Fibroblast of the conjunctiva (primary cell): ENCODE results near the gene PYGO1.
"Not testable (repeated sequence)": the region's sequence is repeated elsewhere in the genome, so short reads cannot be mapped to it uniquely, and the experiment has no call there.

Experiments
- DNase-seq: peaks from one replicate; pipeline ENCODE4 v3.0.0-alpha.2; 2010; ENCODE audit warnings: low read depth

Gene PYGO1

GRCh38 chr15:55588070-55588814 is at the start of gene PYGO1:
PYGO1 (minus strand) TSS chr15:55588345; CDS start chr15:55587883, 462 bp downstream.
- peak; percentile 24 for DNase-seq

GRCh38 chr15:55637086-55637485 is 48.9 kb upstream of the PYGO1 start:
- DNase-seq, result no peak

- DNase-seq, result no peak
Observed at GRCh38 chr15:55633731-55634130, 45.6 kb upstream of the PYGO1 start.

- no peak for DNase-seq
Observed at GRCh38 chr15:55632434-55632833, 44.3 kb upstream of the PYGO1 start.

GRCh38 chr15:55630858-55631257 is 42.7 kb upstream of the PYGO1 start:
- no peak for DNase-seq

- DNase-seq, result peak; percentile 2
Observed at GRCh38 chr15:55628369-55628730, 40.2 kb upstream of the PYGO1 start.

GRCh38 chr15:55627730-55628368 is 39.7 kb upstream of the PYGO1 start:
- DNase-seq, result peak; percentile 85

GRCh38 chr15:55619783-55620182 is 31.6 kb upstream of the PYGO1 start:
- no peak for DNase-seq

- no peak for DNase-seq
Observed at GRCh38 chr15:55618387-55618786, 30.2 kb upstream of the PYGO1 start.

- no peak for DNase-seq
Observed at GRCh38 chr15:55615445-55615844, 27.3 kb upstream of the PYGO1 start.

- no peak for DNase-seq
Observed at GRCh38 chr15:55613727-55614126, 25.6 kb upstream of the PYGO1 start.

- DNase-seq, result no peak
Observed at GRCh38 chr15:55606214-55606613, 18.1 kb upstream of the PYGO1 start.

GRCh38 chr15:55601374-55601773 is 13.2 kb upstream of the PYGO1 start:
- DNase-seq, result no peak

- DNase-seq, result no peak
Observed at GRCh38 chr15:55599439-55599838, 11.3 kb upstream of the PYGO1 start.

GRCh38 chr15:55593019-55593418 is 4.9 kb upstream of the PYGO1 start:
- DNase-seq, result not testable (repeated sequence)

GRCh38 chr15:55590788-55591187 is 2.6 kb upstream of the PYGO1 start:
- DNase-seq, result no peak

- no peak for DNase-seq
Observed at GRCh38 chr15:55589287-55589686, 1.1 kb upstream of the PYGO1 start.

- DNase-seq, result no peak
Observed at GRCh38 chr15:55588815-55589115, 620 bp upstream of the PYGO1 start.

- DNase-seq, result no peak
Observed at GRCh38 chr15:55587321-55588069, 650 bp downstream of the PYGO1 start.

- DNase-seq, result no peak
Observed at GRCh38 chr15:55586808-55587207, 1.3 kb downstream of the PYGO1 start.

- no peak for DNase-seq
Observed at GRCh38 chr15:55576943-55577342, 11.2 kb downstream of the PYGO1 start.

- DNase-seq, result no peak
Observed at GRCh38 chr15:55574096-55574495, 14.0 kb downstream of the PYGO1 start.

- DNase-seq, result no peak
Observed at GRCh38 chr15:55573224-55573623, 14.9 kb downstream of the PYGO1 start.
